ENCODE results near the gene QPCT.

QPCT gene

DNA sequence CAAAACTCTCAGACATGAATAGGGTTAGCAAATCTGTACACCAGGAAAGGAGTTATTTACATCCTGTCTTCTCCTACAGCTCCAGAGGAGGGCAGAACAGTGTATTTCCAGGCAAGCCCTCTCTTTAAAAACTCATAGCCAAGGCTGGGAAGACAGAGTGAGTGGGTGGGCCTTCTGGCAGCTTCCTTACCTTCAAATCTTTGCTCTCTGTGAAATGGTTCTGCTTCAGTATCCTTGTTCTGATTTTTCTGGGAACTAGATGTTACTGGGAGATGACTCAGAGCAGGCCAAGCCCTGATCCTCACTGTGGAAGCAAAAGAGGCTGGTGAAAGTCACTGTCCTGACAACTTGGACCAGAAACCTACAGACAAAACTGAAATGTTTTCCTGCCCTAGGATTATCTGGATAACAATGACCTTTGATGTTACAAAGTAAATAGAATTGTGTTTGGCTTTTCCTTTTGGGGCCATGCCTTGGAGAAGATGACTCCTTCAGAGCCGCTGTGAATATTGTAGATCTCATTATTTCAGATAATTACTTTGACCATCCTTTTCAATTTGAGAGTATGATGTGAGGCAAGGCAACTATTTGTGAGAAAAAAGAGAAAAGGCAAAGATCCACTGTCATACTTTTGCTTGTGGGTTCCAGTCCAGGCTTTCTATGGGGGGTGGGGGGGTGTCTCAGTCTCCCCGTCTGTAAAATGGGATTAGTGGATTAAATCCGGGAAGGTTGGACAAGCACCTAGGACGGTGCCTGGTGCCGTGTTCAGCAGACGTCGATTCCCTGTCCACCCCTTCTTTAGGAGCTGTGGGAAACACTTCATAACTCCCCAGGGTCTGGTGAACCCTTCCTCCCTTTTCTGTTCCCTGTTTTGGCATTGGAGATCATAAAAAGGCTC, 644 bp upstream of the QPCT start:
- Histone ChIP-seq H2BK5ac (ENCODE audit: low read length) (peak overlapping the region; percentile 17), H4K8ac (ENCODE audit: low read depth, low read length) (no peak overlapping the region), H3K36me3 (ENCODE audit: control insufficient read depth, insufficient read depth, low read length) (no peaks in the 10 kb centered on the region), H3K18ac (ENCODE audit: low read length) (peak overlapping the region; percentile 51), H3K27me3 (ENCODE audit: insufficient read depth, low read length, poor library complexity) (no peaks in the 10 kb centered on the region), H3K4me3 (ENCODE audit: low read length) (no peak overlapping the region), H2BK120ac (ENCODE audit: low read depth, low read length) (peak overlapping the region; percentile 70), H4K5ac (ENCODE audit: low read length) (peak overlapping the region; percentile 18), H3K79me2 (ENCODE audit: control insufficient read depth, insufficient read depth, low read length) (no peaks in the 10 kb centered on the region), H3K9ac (ENCODE audit: low read length) (peak overlapping the region; percentile 63), H3K56ac (ENCODE audit: low read length) (peak overlapping the region; percentile 88), H3K23ac (ENCODE audit: low read length) (no peak overlapping the region), H3K4me1 (ENCODE audit: control insufficient read depth, low read depth, low read length) (peaks cover 9% of the 10 kb centered on the region), H3K79me1 (ENCODE audit: low read length) (no peaks in the 10 kb centered on the region), H3K4ac (ENCODE audit: low read depth, low read length) (peak overlapping the region; percentile 98), H2BK15ac (replicated peaks; ENCODE audit: low read depth) (peak overlapping the region; percentile 45), H3K4me2 (ENCODE audit: low read length) (peak overlapping the region; percentile 56), H2AK5ac (ENCODE audit: low read length) (peak overlapping the region; percentile 0), H3K27ac (ENCODE audit: low read depth, low read length) (peak overlapping the region; percentile 74)
- DNase-seq, result peak; percentile 90
- no CpG with 5 or more reads among the region's 7 CpGs for WGBS (ENCODE audit: extremely low coverage, insufficient coverage, low lambda C conversion rate)

- no peak overlapping the region for H4K5ac ChIP-seq (ENCODE audit: low read length)
- no peak overlapping the region for H2AK5ac ChIP-seq (ENCODE audit: low read length)
- H3K23ac ChIP-seq (ENCODE audit: low read length), result no peak overlapping the region
- no peaks in the 10 kb centered on the region for H3K27me3 ChIP-seq (ENCODE audit: insufficient read depth, low read length, poor library complexity)
- no peaks in the 10 kb centered on the region for H3K36me3 ChIP-seq (ENCODE audit: control insufficient read depth, insufficient read depth, low read length)
- peaks cover 18% of the 10 kb centered on the region for H3K4me1 ChIP-seq (ENCODE audit: control insufficient read depth, low read depth, low read length)
- WGBS (ENCODE audit: extremely low coverage, insufficient coverage, low lambda C conversion rate), result no CpG with 5 or more reads among the region's 5 CpGs
- H4K8ac ChIP-seq (ENCODE audit: low read depth, low read length), result no peak overlapping the region
- no peak for DNase-seq
- H3K4ac ChIP-seq (ENCODE audit: low read depth, low read length), result no peak overlapping the region
- H2BK120ac ChIP-seq (ENCODE audit: low read depth, low read length), result no peak overlapping the region
- H2BK5ac ChIP-seq (ENCODE audit: low read length), result no peak overlapping the region
- H3K18ac ChIP-seq (ENCODE audit: low read length), result peak overlapping the region; percentile 82
- H3K79me1 ChIP-seq (ENCODE audit: low read length), result no peaks in the 10 kb centered on the region
- no peak overlapping the region for H3K4me3 ChIP-seq (ENCODE audit: low read length)
- no peak overlapping the region for H3K9ac ChIP-seq (ENCODE audit: low read length)
- peak overlapping the region; percentile 50 for H3K56ac ChIP-seq (ENCODE audit: low read length)
- no peaks in the 10 kb centered on the region for H3K79me2 ChIP-seq (ENCODE audit: control insufficient read depth, insufficient read depth, low read length)
- no peak overlapping the region for H3K27ac ChIP-seq (ENCODE audit: low read depth, low read length)
- H3K4me2 ChIP-seq (ENCODE audit: low read length), result no peak overlapping the region
- H2BK15ac ChIP-seq (replicated peaks; ENCODE audit: low read depth), result peak overlapping the region; percentile 58
Observed at GRCh38 chr2:37348155-37348554, 3.7 kb downstream of the QPCT start.

- H3K4ac ChIP-seq (ENCODE audit: low read depth, low read length), result no peak overlapping the region
- peaks cover 16% of the 10 kb centered on the region for H3K4me1 ChIP-seq (ENCODE audit: control insufficient read depth, low read depth, low read length)
- no peak overlapping the region for H2BK15ac ChIP-seq (replicated peaks; ENCODE audit: low read depth)
- H3K23ac ChIP-seq (ENCODE audit: low read length), result peak overlapping the region; percentile 29
- no peak overlapping the region for H3K56ac ChIP-seq (ENCODE audit: low read length)
- no peak overlapping the region for H4K5ac ChIP-seq (ENCODE audit: low read length)
- H2BK120ac ChIP-seq (ENCODE audit: low read depth, low read length), result no peak overlapping the region
- H2BK5ac ChIP-seq (ENCODE audit: low read length), result no peak overlapping the region
- peak overlapping the region; percentile 54 for H2AK5ac ChIP-seq (ENCODE audit: low read length)
- WGBS (ENCODE audit: extremely low coverage, insufficient coverage, low lambda C conversion rate), result no CpG with 5 or more reads among the region's 3 CpGs
- DNase-seq, result peak; percentile 83
- no peaks in the 10 kb centered on the region for H3K27me3 ChIP-seq (ENCODE audit: insufficient read depth, low read length, poor library complexity)
- no peak overlapping the region for H3K9ac ChIP-seq (ENCODE audit: low read length)
- no peaks in the 10 kb centered on the region for H3K79me1 ChIP-seq (ENCODE audit: low read length)
- peak overlapping the region; percentile 26 for H3K27ac ChIP-seq (ENCODE audit: low read depth, low read length)
- no peaks in the 10 kb centered on the region for H3K36me3 ChIP-seq (ENCODE audit: control insufficient read depth, insufficient read depth, low read length)
- H3K4me2 ChIP-seq (ENCODE audit: low read length), result no peak overlapping the region
- no peak overlapping the region for H4K8ac ChIP-seq (ENCODE audit: low read depth, low read length)
- H3K79me2 ChIP-seq (ENCODE audit: control insufficient read depth, insufficient read depth, low read length), result no peaks in the 10 kb centered on the region
- no peak overlapping the region for H3K18ac ChIP-seq (ENCODE audit: low read length)
- H3K4me3 ChIP-seq (ENCODE audit: low read length), result no peak overlapping the region
Observed at GRCh38 chr2:37349231-37349860, 4.9 kb downstream of the QPCT start.

- Histone ChIP-seq H3K9ac (ENCODE audit: low read length) (no peak overlapping the region), H3K79me1 (ENCODE audit: low read length) (no peaks in the 10 kb centered on the region), H2BK120ac (ENCODE audit: low read depth, low read length) (no peak overlapping the region), H3K4me1 (ENCODE audit: control insufficient read depth, low read depth, low read length) (peaks cover 16% of the 10 kb centered on the region), H3K27me3 (ENCODE audit: insufficient read depth, low read length, poor library complexity) (no peaks in the 10 kb centered on the region), H3K18ac (ENCODE audit: low read length) (no peak overlapping the region), H3K79me2 (ENCODE audit: control insufficient read depth, insufficient read depth, low read length) (no peaks in the 10 kb centered on the region), H4K8ac (ENCODE audit: low read depth, low read length) (no peak overlapping the region), H3K23ac (ENCODE audit: low read length) (peak overlapping the region; percentile 48), H3K4me3 (ENCODE audit: low read length) (no peak overlapping the region), H2BK15ac (replicated peaks; ENCODE audit: low read depth) (no peak overlapping the region), H2BK5ac (ENCODE audit: low read length) (peak overlapping the region; percentile 33), H3K4ac (ENCODE audit: low read depth, low read length) (no peak overlapping the region), H2AK5ac (ENCODE audit: low read length) (peak overlapping the region; percentile 22), H3K4me2 (ENCODE audit: low read length) (no peak overlapping the region), H4K5ac (ENCODE audit: low read length) (no peak overlapping the region), H3K56ac (ENCODE audit: low read length) (peak overlapping the region; percentile 69), H3K27ac (ENCODE audit: low read depth, low read length) (peak overlapping the region; percentile 1), H3K36me3 (ENCODE audit: control insufficient read depth, insufficient read depth, low read length) (no peaks in the 10 kb centered on the region)
- DNase-seq, result no peak
- no CpG with 5 or more reads among the region's 3 CpGs for WGBS (ENCODE audit: extremely low coverage, insufficient coverage, low lambda C conversion rate)
Observed at GRCh38 chr2:37350034-37350433, 5.6 kb downstream of the QPCT start.

DNA sequence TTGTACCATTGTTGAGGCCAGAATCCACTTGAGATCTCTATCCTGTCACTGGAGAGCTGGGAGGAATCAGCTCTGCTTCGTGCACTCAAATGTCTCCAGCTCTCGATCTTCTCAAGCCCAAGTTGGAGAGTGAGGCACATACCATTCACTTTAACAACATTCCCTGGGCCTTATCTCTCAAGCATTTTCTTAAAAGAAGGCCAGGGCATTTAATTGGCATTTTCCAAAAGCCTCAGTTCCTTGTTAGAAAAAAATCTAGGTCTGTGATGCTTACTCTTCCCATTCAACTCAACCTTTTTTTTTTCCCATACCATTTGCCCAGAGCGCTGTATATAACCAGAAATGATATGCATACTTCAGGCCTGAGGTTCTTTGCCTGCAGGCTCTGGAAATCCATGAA, 10.1 kb downstream of the QPCT start:
- no CpG with 5 or more reads among the region's 3 CpGs for WGBS (ENCODE audit: extremely low coverage, insufficient coverage, low lambda C conversion rate)
- Histone ChIP-seq H3K27me3 (ENCODE audit: insufficient read depth, low read length, poor library complexity) (no peaks in the 10 kb centered on the region), H3K4me3 (ENCODE audit: low read length) (no peak overlapping the region)

More for the DNA sequence above, 10.1 kb downstream of the QPCT start:
- Histone ChIP-seq H2BK15ac (replicated peaks; ENCODE audit: low read depth) (no peak overlapping the region), H3K4me1 (ENCODE audit: control insufficient read depth, low read depth, low read length) (peaks cover 5% of the 10 kb centered on the region), H2AK5ac (ENCODE audit: low read length) (no peak overlapping the region), H3K79me2 (ENCODE audit: control insufficient read depth, insufficient read depth, low read length) (no peaks in the 10 kb centered on the region), H2BK5ac (ENCODE audit: low read length) (no peak overlapping the region), H3K4me2 (ENCODE audit: low read length) (no peak overlapping the region), H3K79me1 (ENCODE audit: low read length) (no peaks in the 10 kb centered on the region), H3K9ac (ENCODE audit: low read length) (no peak overlapping the region), H3K56ac (ENCODE audit: low read length) (no peak overlapping the region), H3K23ac (ENCODE audit: low read length) (no peak overlapping the region), H3K18ac (ENCODE audit: low read length) (no peak overlapping the region), H4K5ac (ENCODE audit: low read length) (no peak overlapping the region), H3K36me3 (ENCODE audit: control insufficient read depth, insufficient read depth, low read length) (no peaks in the 10 kb centered on the region), H2BK120ac (ENCODE audit: low read depth, low read length) (no peak overlapping the region), H3K27ac (ENCODE audit: low read depth, low read length) (no peak overlapping the region), H3K4ac (ENCODE audit: low read depth, low read length) (peak overlapping the region; percentile 27), H4K8ac (ENCODE audit: low read depth, low read length) (no peak overlapping the region)
- peak; percentile 63 for DNase-seq
